GM21360 (cell line): Measurements from ENCODE around the gene WDR35.

Experiments used
- ATAC-seq: cut with Tn5 transposase; IDR thresholded peaks from one replicate; pipeline ENCODE4 v1.9.1; 2021; ENCODE audit warnings: mild to moderate bottlenecking, moderate library complexity; ENCODE audit not compliant: unreplicated experiment

The WDR35 gene

DNA sequence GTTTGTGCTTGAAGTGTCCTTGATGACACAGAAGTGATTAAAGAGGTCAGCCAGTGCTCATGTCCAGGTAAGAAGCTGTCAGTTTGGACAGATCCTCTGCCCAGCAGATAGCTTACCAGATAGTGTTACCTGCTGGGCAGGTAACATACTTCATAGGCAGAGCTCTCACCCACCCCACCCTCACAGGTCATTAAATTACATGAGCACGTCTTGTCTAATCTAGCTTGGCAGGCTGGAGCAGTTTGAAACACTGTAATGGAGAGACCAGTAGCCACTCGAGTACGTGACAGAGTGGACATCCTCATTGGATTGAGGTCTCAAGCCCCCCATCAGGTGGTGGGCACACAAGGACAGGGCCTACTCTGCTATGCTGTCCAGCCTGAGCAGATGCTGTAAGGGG lies 115.2 kb downstream of the WDR35 start:
- no peak for ATAC-seq

DNA sequence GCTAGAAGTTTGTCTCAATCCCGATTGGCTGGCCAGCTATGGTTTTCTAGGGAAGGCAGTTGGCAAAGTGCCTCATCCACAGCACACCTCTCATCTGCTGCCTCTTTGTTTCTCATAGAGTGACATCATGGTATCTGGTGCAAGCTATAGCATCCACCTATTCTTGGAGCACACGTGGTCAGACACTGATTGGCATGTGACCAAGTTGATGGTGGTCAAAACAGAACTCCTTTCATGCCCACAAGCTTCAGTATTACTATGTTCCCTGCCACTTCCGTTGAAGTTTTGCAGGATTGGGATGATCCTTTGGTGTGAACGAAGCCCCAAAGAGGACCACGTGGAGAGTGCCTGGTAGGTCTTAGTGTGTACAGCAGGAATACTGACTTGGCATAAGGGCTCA lies 116.9 kb downstream of the WDR35 start:
- no peak for ATAC-seq

DNA sequence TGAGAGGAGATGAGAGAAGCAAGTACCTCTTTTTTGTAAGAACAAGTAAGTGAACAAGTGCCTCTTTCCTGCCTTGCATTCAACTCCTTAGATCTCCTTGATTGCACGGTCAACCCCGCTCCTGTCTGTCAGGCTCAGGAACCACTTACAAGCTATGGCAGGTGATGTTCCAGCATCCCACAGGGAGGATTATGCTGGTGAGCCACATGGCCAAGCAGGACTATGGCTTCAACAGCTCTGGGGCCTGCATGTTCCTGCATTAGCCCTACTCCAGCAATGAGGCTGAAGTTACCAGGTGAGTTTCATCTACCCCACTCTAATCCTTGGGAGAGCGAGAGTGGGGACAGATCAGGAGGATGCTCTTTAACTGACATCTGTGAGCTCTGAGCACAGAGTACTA lies 117.6 kb downstream of the WDR35 start:
- ATAC-seq: no peak

DNA sequence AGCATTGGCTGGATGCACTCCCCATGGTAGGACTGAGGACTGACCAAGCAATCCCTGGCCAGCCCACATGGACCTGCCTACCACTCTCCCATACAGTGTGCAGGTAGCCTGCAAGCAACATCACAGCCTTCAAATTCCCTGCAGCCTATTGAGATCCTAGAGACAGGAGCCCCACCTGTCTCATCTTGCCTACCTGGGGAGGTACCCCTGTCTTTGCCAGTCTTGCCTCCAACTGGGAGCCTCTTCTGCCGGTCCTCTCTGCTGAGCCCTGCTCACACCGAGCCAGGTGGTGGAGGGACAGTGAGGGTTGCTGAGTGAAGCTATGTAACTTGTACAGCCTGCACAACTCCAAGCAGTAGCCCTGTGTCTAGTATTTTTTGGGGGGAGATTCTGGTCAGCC lies 118.1 kb downstream of the WDR35 start:
- ATAC-seq: no peak

DNA sequence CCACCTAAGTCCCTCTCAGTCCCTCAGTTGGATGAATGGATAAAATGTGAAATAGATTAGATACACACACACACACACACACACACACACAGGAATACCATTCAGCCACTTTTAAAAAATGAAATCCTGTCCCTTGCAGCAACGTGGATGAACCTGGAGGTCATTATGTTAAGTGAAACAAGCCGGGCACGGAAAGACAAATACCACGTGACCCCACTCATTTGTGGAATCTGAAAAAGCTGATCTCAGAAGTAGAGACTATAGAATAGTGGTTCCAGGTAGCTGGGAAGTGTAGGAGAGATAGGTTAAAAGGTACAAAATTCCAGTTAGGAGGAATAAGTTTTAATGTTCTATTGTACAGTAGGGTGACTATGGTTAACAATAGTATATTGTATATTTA lies 119.1 kb downstream of the WDR35 start:
- no peak for ATAC-seq

DNA sequence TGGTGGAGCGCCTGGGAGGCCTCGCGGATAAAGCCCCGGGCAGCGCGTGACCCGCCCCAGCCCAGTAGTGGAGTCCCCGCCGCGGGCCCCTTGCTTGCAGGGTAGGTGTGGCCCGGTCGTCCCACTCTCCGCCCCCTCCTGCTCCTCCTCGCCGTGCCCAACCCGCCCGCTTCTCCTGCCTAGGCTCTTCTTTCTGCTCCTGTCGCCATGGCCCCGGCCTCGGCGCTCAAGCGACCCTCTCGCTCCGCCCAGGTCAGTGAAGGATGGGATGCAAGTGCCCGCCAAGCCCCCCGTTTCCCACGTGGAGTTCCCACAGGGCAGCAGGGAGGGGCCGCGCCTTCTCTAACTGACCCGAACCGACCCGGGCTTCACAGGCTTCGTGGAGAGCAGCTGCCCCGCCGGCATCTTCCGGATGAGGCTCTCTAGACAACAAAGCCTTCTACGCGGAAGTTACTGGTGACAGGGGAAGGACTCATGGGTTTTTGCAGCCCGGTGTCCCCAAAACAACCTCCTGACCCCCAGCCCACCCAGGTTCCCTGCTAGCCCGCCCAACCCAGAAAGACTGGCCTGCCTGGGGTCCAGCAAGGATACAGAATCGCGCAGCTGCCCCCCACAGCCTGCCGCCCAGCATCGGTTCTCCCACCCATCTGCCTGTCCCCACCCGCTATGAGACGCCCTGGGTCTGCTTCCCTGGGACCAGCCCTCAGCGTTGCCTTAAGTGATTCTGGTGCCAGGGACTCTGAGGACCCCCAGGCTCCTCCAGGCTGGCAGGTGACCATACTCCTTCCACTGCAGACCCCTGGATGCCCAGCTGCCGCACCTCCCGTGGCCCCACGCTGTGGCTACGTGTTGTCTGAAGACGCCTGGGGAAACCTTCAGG lies 121.0 kb downstream of the WDR35 start:
- ATAC-seq: peak; percentile 74

DNA sequence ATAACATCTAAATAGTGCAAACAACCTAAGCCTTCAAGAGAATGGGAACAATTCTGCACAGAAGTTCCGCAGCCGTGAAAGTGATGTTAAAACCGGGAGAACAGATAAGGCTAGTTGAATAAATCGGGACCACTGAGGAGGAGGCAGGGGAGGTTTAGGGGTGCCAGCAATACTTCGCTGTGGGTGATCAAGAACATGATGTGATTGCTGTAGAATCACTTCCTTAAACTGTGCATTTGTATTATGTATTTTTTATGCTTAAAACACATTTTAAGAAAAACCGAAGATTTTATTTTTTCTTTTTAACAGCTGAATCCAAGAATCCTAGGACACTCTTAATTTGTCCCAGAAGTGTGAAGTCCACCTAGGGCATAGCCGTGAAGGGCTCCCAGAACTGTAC lies 121.7 kb downstream of the WDR35 start:
- ATAC-seq: no peak

DNA sequence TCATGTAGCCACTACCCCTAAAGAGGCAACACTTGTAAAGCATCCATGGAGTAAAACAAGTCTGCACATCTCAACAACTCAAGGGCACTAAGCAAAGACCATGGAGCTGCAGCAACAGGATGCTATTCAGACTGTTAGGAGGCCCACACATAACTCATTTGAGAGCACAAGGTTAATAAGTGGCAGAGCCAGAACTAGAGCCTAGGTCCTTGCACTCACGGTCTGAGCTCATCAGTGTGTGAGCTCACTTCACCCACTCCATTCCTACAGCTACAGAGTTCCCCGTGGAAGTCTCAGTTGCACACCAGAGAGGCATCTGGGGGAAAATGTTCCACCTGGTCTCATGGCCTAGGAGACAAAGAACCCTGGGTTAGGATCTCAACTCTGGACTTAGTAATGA lies 123.1 kb downstream of the WDR35 start:
- ATAC-seq: no peak

DNA sequence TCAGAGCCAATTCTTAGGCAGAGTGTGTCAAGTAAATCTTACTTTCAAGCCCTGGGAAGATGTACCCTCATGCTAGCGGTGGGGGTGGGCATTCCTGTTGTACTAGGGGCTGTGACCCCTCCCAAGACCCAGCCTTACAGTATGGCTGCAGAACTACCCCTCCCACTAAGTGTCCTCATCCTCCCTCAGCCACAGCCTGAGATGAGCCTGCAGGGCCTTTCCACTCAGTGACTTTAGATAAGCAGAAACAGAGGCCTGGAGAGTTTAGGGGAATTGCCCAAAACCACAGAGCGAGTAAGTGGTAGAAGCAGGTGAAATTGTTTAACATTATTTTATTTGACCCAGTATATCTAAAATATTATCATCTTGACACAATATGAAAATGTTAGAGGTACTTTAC lies 124.8 kb downstream of the WDR35 start:
- ATAC-seq: peak; percentile 36

DNA sequence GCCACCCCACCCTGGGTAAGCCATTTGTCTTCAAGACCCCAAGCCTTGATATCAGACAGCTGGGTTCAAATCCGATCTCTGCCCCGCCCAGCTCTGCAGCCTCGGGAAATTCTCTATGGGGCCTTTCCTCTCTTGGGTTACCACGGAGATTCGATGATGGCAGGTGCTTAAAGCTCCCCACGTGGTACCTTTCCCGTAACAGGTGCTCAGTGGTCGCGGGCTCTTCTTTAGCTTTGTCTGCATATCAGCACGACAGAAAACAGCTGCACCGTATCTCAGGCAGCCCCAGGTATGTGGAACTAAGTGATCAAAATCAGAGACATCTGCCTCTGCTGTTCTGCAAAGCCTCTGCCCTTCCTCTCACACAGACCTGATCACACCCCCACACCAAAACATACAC lies 125.5 kb downstream of the WDR35 start:
- no peak for ATAC-seq

DNA sequence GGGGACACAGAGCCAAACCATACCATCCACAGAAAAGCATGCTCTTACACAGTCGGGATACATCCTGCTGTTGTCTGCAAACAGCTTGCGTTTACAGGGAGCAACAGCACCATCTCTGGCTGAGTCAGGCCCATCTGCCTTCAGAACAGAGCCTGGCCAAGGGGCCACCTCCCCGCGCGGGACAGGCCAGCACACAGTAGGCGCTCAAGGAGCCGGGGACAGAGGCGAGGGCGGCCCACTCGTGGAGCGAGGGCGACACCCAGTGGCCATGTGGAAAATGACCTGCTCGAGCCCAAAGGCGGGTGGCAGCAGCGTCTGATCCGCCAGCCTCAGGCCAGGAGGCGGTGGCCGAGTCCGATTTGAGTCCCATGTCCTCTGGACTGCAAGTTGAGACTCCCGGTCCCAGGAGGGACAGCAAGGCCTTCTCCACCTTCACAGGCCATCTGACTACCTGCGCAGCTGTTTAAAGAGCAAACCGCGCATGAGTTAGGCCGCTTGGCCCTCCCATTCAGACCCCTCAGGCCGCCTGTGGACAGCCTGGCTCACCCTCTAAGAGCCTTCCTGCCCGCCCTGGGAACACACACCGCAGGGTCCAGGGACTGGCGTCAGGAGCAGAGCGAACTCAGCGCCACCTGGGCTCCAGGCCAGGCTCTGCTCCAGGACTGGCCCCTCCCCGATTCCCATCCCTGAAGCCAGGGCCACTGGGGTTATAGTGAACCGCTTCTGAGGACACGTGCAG lies 126.4 kb downstream of the WDR35 start:
- ATAC-seq: peak; percentile 52

DNA sequence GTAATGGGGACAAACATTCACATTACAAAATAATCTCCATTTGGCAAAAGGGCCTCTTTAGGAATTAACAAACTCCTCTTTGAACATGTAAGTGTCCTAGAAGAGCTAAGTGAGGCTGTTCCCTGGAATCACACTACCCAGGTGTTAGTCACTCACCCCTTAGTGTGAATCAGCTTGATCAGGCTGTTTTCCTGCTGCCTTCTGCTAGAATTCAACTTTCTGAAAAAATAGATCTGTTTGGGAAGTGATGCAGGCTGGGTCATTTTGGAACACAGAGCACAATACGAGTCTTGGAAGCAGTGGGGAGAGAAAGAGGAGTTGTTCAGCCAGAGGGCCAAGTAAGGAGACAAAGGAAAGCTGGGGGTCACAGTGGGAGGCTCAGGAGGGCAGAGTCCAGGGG lies 128.1 kb downstream of the WDR35 start:
- ATAC-seq: no peak
